CD4-positive, alpha-beta T cell treated with Interferon alpha-2 for 1 hour (primary cell): ENCODE measurements around the gene IRF2.

Experiments used
- DNase-seq, 2 donors: peaks; one replicate each; pipeline ENCODE4 v3.0.0-alpha.2; 2020 to 2022

IRF2 gene

DNA sequence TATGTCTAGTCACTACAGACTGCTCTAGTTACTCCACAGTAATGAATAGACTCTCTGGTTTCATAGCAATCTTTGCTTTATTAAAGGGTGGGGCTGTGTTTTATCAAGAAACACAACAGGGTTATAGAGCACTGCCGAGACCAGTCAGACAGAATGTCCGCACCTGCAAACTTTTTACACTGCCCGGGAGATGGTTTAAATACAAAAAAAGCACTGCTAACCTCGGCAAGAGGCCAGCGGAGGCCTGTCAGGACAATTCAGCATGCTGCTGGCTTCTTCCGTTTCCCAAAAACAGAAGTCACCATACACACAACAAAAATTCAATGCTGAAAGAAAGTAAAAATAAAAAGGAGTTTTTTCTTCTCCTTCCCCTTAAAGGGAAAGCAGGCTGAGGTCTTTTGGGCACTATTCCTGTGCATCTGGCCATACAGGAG lies 67.4 kb downstream of the IRF2 start:
- DNase-seq: no peak

DNA sequence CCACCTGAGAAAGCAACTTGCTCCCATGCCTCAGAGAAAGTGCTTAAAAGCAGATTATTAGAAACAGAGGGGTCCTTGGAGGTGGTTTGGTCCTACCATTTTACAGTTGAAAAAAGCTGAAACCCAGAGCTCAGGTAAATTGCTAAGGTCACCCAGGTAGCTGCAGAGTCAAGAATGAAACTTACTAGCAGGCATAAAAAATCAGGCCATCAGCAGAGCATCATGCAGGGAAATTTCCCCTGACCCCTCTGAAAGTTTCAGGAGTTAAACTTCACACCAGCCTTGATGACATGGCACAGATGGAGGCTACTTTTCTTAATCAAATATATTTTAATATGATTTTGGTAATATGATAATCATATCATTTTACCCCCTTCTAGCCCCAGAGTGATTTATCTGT lies 70.3 kb downstream of the IRF2 start:
- DNase-seq: no peak

DNA sequence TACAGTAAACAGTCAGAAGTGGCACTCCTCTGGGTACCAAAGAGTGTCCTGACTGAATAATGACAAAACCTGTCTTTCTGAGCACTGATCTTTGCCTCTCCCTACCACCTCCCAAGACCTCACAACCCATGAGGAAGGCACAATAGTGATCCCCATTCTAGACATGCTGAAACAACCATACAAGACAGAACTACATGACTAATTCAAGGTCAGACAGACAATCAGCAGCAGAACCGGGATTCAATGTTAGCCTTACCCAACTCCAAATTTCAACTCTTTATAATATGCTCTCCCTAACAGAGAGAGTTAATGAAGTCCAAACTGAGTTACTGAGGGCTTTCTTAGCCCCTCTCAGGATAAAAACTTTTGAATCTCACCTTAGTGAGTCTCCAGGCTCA lies 71.0 kb downstream of the IRF2 start:
- DNase-seq: no peak

DNA sequence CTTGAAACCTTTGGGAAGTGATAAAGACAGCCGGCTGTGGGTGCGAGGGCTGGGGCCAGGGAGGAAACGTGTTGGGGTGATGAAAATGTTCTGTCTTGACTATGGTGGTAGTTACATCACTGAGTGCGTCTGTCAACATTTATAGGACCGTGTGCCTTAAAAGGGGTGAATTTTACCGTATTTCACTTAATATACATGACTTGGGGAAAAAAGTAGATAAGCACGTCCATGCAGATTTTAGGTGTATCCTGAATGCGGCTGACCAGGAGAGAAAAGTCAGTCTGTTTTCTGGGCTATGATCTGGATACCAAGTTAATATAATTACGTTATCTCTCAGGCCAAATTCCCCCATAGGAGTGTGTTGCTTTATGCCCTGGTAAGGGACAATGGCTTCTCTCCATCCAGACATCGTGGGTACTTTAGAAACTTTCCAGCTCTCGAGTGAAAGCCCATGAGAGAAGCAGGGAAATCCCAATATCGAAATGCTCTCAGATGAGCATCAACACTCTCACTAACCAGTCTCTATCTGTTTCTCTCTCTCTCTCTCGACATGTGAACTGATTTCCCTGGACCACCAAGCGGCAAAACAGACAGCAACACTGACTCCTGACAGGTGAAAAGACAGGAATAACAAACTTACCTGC lies 71.5 kb downstream of the IRF2 start:
- DNase-seq: no peak

DNA sequence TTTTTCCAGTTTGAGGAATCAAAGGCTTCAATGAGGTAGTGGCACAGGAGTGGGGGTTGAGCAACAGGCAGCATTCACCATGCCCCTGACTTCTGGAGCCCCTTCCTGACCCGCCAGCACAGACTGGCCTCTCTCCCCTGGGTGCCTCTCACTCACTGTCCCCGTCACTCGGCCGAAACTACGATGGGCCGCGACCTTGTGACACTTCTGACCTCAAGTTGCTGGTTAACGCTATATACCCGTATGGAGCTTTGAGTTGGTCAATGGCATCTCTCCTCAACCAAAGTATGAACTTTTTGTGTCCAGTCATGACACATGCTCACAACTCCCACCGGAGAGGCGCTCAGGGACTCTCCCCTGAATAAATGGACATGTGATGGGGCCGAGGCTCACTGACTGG lies 72.1 kb downstream of the IRF2 start:
- no peak for DNase-seq

DNA sequence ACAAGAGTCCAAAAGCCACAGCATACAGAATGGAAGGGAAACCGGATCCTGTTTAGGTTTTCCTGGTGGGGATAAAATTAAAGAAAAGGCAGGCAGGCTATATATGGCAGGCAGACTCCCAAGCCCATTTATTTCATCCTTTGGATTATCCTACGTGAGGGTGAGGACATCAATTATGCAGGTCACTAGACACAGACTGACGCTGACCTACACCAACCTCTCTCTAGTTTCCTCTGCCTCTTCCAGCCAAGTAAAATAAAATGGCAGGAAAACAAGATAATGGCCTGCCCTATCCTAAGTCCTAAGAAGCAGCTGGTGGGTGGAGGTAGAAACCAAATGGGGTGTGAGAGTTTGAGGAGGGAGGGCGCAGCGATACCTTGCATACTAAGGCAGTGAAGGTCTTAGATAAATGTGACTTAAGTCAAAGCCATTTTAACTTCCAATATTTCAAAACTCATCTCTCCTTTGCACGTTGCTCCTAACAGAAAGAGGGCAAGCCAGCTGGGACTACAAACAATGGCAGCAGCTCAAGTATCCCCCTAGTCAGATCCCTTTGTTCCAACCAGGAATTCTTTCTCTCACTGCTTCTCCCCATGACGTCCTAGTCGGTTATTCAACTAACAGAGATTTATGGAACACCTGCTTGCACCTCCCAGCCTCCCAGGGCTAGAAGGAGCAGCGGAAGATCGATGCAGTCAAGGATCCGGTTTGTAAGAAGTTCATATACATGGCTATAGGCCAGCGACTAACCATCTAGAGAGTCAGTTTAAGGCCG lies 72.8 kb downstream of the IRF2 start:
- DNase-seq: no peak

DNA sequence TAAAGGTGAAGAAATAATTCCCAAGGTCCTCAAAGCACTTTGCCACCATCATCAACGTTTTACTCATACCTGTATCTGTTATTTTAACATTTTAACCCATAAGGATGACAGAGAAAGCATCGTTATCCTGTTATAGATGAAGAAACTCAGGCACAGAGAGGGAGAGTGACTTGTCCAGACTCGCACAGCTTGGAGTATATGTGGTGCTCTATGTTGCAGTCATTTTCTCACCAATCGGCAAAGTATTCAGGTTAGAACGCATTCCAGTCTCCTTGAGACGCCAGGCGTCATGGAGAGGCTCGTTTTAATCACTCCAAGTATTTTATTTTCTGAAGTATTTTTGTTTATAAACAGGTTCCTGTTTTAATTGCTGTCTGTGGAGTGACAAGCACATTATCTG lies 73.5 kb downstream of the IRF2 start:
- DNase-seq: no peak

DNA sequence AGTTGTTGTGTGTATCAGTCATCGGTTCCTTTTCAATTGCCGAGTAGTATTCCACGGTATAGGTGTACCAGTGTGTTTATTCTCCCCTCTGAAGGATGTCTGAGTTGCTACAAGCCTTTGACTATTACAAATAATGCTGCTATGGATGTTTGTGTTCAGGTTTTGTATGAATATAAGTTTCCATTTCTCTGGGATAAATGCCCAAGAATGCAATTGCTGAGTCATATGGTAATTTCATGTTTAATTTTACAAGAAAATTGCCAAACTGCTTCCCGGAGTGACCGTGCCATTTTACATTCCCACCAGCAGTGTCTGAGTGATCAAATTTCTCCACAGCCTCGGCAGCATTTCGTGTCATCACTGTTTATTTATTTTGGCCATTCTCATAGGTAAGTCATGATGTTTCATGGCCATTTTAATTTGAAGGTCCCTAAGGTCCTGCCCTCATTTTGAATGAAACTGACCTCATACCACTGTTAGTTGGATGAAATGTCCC lies 73.9 kb downstream of the IRF2 start:
- DNase-seq: no peak

DNA sequence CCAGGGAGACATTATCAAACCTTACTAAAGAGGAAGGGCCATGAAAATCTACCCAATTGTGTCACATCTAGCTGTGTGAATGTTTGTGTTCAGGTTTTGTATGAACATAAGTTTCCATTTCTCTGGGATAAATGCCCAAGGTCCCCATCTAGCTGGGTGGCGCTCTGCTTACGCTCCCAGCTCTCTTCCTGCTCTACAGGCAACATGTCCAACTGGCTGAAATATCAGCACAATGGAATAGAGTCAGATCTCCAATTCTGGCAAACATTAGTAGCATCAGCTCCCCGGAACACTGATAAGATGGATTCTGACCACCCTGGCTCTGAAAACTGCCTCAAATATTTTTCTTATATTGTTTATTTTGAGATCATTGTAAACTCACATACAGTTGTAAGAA lies 74.8 kb downstream of the IRF2 start:
- no peak for DNase-seq

DNA sequence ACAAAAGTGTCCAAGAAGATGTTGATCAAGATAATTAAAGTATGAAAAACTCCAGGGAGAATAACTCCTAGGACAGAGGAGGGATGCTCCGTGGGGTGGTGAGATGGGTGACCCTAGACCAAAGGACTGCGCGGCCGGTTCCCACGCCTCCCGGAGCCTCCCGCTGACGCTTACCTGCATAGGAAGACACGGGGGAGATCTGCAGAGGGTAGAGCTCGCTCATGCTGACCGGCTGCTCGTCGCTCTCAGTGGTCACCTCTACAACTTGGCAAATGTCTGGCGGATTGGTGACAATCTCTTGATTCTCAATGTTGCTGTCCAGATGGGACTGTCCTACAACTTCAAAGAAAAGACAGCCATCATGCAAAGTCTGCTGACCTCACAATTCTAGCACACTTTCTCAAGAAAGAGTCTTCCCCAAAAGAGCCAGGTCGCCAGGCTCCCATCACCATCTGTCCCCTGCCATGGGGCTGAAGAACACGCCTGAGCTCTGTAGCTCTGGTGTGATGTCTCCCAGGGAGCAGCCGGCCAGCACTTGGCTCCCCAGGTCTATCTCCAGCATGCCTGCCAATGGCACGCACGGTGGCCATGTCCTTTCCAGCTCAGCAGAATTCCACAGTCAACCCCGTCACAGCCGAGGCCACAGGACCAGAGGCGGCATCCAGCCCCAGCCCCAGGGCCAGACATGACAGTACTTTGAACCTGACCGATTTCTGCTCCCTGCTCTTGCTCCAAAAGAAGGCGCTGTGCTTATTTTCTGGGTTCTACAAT lies 75.4 kb downstream of the IRF2 start:
- no peak for DNase-seq

DNA sequence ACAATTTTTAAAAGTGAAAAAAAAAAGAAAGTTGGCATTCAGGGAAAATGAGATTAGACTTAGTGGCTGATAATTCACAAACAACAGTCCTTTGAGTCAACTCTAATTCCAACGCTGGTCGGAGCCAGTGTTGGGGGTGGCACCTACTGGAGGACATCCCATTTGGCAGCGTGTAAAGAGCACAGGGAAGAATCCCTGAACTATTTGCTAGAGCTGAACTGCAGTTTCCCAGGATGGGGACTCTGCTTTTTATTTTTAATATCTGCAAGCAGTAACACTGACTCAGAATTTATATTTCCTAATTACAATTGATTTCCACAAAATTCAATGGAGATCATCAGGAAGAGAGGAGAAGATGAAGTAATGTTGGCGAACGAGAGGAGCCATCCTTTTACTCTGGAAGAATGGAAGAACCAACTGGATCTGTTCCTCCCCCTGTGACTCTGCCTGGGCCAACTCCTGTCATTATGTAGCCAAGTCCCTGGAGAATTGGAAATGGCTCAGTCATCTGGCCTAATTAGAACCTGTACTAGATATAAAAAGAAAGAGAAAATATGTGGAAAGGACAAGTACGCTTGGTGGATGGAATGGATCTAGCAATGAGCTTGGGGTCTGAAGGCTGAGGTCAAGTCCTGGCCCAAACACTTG lies 76.7 kb downstream of the IRF2 start:
- no peak for DNase-seq

DNA sequence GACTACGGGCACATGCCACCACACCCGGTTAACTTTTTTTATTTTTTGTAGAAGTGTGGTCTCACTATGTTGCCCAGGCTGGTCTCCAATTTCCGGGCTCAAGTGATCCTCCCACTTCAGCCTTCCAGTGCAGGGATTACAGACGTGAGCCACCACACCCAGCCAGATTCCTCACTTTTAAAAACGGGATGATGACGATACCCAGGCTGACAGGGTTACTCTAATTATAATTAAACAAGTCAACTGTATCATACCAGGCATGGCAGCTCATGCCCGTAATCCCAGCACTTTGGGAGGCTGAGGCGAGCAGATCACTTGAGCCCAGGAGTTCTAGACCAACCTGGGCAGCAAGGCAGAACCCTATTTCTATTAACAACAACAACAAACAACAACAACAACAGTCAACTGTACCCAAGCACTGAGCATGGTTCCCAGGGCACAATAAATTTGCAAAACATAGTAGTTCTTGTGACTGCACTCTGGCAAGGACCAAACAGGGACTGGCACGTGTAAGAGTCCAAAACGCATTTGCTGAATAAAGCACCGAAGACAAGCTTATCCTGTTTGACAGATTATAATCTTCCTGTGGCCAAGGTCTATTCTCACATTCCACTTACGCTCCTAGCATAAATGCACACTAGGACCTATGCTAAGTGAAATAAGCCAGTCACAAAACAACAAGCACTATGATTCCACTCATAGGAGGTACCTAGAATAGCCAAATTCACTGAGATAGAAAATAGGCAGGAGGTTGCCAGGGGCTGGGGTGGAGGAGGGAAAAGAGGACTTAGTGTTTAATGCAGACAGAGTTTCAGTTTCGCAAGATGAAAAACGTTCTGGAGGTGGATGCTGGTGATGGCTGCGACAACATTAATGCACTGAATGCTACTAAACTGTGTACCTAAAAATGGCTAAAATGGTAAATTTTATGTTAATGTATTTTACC lies 77.5 kb downstream of the IRF2 start:
- DNase-seq: no peak

DNA sequence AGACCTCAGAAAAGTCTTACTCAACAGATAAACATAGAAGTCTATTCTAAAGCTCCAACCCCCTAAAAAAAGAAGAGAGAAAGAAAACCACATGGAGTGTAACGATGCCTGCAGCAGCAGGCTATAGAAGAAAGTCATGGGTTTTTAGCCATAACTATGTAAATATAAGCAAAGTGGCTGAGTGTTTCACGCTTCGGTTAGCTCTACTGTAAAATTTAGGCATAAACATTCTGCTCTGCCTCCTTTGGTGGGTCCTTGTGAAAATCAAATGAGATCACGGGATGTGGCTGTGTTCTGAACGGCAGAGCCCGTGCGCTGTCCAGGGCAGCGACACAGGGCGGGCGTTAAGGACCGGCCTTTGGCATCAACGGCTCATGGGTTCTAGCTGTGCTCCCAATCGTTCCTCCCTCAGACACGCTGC lies 78.4 kb downstream of the IRF2 start:
- DNase-seq: no peak

DNA sequence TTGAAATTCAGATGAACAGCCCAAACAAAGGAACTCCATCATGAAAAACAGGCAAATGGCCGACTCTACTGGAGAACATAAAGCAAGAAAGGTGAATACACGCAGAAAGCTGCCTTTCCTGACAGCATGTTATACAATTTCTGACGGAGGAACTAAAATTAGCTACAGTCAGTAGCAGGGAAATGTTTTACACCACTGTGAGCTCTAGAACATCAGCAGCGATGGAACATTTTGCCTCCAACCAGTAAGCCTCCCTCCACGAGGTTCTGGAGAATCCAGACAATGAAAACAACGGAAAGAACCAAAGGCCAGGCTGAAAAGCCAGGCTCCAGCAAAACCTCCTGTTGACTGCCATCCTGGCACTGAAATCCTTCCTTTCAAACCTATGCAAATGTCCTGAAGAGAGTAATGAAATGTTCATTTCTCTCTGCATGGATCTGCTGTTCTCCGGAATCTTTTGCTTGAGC lies 78.9 kb downstream of the IRF2 start:
- no peak for DNase-seq

DNA sequence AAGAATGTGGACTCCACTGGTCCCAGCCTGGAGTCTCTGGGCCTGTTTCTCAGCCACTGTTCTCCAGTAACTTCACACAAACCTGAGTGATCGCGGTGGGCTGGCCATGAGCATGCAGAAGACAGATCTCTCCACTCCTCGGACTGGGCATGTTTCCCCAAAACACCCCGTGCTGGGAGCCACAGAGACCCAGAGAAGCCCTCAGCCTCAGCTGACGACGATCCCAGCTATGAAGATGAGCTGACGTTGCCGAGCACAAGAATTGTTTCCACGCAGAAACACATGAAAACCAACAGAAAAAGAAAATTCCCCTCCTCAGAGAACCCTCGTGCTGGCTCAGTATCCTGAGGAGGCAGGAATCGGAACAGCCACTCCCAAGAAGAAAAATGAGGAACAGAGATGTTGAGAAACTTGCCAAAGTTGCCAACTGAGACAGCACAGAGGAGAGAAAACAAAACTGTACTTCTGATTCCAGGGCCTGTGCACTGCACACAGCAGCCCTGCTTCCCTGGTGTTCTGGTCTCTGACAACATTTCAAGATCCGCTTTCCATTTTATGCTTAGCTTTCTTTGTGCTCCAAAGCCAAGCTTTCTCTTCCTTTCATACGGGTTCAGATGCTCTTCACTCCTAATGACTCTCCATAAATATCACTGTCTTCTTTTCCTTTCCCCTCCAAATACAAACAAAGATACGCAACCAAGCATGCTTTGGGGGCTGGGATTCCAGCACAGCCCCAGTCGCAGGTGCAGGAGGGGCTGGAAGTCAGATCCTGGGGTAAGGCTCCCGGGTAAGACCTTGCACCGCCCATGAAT lies 81.4 kb downstream of the IRF2 start:
- DNase-seq: peak in 1 of 2 donors; percentile 45

DNA sequence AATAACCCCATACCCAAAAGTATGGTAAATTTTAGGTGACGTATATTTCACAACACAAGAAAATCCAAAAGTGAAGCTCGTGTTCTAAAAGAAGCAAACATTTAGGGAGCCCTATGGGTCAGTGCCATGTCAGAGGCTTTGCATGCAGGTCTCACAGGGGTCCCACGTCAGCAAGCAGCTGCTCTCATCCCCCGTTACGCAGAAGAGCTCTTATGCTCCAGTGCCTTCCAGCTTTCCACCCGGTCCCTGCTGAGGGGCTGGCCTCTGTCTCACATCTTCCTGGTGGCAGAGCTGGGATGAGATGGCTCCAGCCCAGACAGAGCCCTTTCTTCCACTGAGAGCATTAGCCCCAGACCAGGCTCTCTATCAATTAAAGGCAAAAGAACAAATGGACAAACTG lies 82.0 kb downstream of the IRF2 start:
- DNase-seq: no peak

DNA sequence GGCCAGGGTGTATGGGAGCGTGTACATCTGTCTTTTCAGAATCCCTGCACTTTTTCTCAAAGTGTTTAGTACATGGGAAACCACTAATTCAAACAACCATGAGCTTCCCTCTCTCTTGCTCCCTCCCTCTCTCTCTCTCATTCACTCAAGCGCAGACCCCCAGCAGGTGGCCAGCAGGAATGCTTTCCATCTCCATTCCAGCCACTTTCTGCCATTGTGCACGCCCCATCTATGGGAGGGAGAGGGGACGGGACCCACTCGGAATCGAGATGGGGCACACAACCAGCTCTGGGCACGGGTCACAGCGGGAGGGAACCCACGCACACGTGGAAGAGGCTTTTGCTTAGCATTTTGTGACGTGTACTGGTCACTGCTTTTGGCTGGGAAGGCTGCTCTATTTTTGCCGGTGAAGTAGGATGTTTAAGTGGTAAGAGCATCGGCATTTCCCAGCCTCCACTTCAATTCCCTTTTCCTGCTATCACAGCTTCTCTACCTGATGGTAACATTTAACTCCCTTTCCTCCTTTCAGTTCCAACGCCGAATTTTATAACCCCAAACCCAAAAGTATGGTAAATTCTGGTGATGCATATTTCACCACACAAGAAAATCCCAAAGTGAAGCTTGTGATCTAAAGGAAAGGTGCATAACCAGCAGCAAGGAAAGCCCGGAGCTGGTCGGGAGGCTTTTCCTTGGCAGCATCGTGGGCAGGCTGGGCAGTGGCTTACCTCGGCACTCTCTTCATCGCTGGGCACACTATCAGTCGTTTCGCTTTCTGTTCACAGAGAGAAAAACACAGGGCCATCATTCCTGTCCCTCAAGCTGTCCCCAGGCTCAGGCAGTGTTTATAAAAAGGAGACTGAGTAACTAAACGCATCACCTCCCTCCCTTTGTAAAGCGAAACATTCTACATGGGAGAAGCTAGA lies 84.1 kb downstream of the IRF2 start:
- DNase-seq: no peak

DNA sequence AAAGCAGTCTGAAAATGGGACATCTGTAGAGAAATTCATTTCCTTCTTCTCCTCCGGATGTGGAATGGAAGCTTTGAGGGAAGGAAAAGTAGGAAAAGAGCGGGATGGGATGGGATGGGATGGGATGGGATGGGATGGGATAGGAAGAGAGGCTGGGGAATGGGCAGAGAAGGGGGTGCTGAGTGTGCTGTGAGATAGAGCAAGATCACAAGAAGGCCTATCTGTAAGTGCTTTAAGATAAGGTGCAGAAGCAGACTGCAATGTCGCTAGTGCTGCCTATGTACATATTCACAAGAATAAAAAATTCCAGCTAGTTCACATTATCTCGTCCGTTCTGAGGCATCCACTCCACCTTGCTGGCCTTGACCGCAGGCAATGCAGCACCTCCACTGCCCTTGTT lies 86.2 kb downstream of the IRF2 start:
- DNase-seq: no peak

DNA sequence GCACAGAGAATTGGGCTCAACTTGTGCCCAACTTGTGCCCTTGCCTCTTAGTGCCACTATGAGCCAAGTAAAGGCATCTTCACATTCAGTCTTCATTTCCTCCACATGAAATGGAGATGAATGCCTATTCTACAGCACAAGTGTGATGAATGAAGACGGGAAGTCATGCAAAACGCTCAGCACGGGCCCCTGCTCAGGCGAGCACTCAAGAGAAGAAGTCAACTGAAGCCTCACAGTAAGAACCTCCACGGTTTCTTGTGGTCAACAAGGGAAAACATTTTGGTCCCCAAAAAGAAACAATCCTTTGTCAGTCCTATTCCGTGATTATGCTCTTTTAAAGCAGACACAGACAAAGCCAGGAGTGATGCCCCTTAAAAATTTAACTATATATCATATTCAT lies 87.0 kb downstream of the IRF2 start:
- DNase-seq: no peak

DNA sequence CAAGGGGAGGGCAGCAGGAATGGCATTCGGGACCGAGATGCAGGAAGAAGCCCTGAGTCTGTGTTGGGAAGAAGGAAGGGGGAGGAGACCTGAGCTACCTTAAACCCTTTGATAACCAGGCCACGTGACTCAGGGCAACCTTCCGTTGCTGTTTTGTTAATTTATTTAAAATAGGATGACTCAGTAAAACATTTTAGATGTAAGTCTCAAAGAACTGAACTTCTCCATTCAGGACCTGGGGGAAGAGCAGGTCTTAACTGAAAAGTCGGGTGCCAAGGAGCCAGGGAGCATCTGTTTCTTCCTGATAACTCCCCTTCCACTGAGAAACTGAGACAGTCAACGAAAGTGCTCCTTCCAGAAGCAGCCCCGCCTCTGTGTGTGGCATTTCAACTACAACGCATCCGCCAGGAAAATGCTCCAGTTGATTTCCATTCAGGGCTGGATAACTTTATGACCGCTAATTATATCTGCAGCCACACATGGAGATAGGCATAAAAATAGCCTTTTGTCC lies 88.0 kb downstream of the IRF2 start:
- DNase-seq: no peak
